Activated CD8-positive, alpha-beta memory T cell treated with anti-CD3 and anti-CD28 coated beads, Interleukin-2, amount 50 U/mL, for 48 hours (primary cell): ENCODE data around the gene TMEM174.
"Not testable (repeated sequence)": the region's sequence is repeated elsewhere in the genome, so short reads cannot be mapped to it uniquely, and the experiment has no call there.

ENCODE experiments used
- DNase-seq: peaks from one replicate; pipeline ENCODE4 v3.0.0-alpha.2; 2020

TMEM174 gene

GRCh38 chr5:73197637-73198257, 24.8 kb downstream of the TMEM174 start:
- no peak for DNase-seq

DNA sequence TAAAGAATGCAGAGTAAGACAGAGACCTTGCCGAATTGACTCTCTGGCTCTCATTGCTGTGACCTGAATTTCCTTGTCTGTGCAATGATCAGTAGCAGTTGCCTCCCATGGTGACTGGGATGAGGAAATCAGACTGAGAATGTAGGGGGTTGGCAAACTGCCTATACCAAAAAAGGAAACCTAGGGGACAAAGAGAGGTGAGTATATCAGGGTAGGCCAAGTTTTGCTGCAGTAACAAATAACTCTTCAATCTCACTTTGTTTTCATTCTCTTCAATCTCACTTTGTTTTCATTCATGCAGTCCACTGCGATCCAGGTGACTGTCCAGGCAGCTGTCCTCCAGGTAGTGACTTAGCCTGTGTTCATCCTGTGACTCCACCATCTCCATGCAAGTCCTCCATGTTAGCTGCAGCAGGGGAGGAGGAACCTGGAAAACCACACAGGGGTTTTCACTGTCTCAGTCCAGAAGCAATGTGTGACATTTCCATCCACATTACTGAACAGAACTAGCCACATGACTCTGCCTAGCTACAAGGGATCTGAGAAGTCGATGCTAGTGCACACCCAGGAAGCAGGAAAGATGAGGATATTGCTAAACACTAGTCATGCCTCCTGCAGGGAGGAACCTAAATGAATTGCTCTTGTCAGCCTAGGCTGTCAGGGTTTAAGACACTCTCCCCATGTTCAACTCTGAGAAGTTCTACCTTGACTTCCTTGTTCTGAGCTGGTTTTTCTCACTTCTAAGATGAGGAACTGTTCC, 26.0 kb downstream of the TMEM174 start:
- no peak for DNase-seq

- no peak for DNase-seq
Observed at GRCh38 chr5:73199671-73200070, 26.7 kb downstream of the TMEM174 start.

- DNase-seq = peak; percentile 90
Observed at GRCh38 chr5:73201547-73202513, 28.8 kb downstream of the TMEM174 start.

- DNase-seq = no peak
Observed at GRCh38 chr5:73204332-73204731, 31.3 kb downstream of the TMEM174 start.

DNA sequence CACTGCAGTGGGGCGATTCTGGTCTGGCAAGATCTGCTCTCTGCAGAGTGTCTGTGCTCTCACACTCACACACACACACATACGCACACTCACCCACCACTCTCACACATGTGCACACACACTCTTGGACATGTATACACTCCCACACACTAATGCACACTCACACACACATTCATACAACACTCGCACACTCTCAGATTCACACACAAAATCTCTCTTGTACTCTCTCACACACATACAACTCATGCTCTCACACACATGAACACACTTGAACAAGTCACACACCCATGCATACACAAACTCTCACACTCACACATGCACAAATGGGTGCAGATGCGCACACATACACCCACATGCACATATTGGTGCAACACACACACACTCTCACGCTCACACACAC, 31.7 kb downstream of the TMEM174 start:
- no peak for DNase-seq

DNA sequence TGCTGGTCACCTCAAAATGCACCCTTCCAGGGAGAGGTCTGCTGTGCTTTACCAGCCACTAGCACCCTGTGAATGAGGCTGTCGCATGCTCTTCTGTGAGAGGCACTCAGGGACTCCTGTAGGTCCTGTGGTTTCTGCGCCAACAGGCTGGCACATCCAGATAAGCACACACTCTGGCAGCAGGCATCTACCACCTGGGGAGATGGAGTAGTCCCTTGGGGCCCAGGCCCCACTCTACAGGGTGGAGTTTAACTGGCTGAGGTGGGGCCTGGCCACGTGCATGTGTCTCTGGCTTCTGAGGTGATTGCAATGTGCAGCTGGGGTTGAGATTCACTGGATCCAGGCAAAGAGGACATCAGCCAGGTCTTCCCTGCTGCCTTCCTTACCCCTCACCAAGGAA, 32.3 kb downstream of the TMEM174 start:
- no peak for DNase-seq

- not testable (repeated sequence) for DNase-seq
Observed at GRCh38 chr5:73207239-73207638, 34.2 kb downstream of the TMEM174 start.

DNA sequence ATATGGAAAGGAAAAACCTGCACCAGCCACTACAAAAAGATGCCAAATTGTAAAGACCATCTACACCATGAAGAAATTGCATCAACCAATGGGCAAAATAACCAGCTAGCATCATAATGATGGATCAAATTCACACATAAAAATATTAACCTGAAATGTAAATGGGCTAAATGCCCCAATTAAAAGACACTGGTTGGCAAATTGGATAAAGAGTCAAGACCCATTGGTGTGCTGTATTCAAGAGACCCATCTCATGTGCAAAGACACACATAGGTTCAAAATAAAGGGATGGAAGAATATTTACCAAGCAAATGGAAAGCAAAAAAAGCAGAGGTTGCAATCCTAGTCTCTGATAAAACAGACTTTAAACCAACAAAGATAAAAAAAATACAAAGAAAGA, 36.1 kb downstream of the TMEM174 start:
- DNase-seq = not testable (repeated sequence)

DNA sequence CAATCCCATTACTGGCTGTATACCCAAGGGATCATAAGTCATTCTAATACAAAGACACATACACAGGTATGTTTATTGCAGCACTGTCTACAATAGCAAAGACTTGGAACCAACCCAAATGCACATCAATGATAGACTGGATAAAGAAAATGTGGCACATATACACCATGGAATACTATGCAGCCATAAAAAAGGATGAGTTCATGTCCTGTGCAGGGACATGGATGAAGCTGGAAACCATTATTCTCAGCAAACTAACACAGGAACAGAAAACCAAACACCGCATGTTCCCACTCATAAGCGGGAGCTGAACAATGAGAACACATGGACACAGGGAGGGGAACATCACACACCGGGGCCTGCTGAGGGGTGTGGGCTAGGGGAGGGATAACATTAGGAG, 39.7 kb downstream of the TMEM174 start:
- not testable (repeated sequence) for DNase-seq

GRCh38 chr5:73213566-73213998, 40.6 kb downstream of the TMEM174 start:
- no peak for DNase-seq

- no peak for DNase-seq
Observed at GRCh38 chr5:73214306-73214705, 41.3 kb downstream of the TMEM174 start.

GRCh38 chr5:73214996-73215395, 42.0 kb downstream of the TMEM174 start:
- DNase-seq = no peak

- no peak for DNase-seq
Observed at GRCh38 chr5:73215531-73215890, 42.5 kb downstream of the TMEM174 start.

- DNase-seq = peak; percentile 85
Observed at GRCh38 chr5:73215891-73216610, 43.1 kb downstream of the TMEM174 start.

GRCh38 chr5:73218552-73219171, 45.7 kb downstream of the TMEM174 start:
- no peak for DNase-seq

DNA sequence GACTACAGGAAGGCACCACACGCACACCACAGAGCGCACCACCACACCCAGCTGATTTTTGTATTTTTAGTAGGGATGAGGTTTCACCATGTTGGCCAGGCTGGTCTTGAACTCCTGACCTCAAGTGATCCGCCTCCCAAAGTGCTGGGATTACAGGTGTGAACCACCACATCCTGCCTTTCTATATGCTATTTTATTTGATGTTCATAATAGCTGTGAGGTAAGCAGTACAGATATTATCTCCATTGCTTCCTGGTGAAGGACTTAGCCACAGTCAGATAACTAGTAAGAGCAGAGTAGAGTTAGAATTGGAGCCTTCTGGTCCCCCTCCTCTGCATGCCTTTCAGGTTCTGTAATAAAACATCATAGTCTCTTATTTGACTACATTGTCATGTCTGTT, 46.3 kb downstream of the TMEM174 start:
- not testable (repeated sequence) for DNase-seq

DNA sequence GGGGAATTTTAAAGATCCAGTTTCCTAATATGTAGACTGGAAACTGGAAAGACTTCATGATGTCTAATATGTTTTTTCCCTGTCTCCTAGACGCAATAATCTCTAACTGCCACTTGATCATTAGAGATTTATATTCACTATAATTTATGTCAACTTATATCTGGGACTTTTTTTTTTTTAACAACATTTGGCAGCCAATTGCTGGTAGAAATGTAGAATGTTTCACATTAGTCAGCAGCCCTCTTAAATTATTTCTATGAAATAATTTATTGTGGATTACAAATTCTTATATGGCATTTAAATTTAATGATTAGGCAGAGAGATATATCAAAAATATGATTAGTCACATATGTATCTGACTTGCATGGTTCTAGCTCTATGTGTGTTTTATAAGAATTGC, 48.2 kb downstream of the TMEM174 start:
- DNase-seq = no peak

GRCh38 chr5:73221726-73222125, 48.7 kb downstream of the TMEM174 start:
- DNase-seq = no peak

DNA sequence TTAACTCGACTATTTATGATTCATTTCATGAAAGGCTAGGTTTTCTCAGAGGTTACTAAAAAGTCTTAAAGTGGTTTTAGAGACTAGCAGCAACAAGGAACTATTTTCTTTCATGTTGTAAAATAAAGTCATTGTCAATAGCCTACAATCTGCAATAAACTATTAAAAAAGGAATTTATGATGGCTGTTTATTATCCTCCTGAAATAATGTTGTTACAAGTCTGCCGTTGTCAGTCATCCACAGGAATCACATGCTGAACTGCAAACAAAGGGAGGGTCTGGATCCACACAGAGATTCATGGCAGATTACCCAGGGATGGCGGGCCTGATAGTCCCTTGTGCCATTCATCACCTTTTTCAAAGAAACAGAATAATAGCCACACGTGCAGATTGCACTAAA, 49.2 kb downstream of the TMEM174 start:
- no peak for DNase-seq
